Activated naive CD4-positive, alpha-beta T cell treated with Interleukin-2 at 50 U/mL for 16 hours (primary cell): Measurements from ENCODE around the gene PTPN2.

Experiments used
- DNase-seq: peaks from one replicate; pipeline ENCODE4 v3.0.0-alpha.2; 2020

The PTPN2 gene

DNA sequence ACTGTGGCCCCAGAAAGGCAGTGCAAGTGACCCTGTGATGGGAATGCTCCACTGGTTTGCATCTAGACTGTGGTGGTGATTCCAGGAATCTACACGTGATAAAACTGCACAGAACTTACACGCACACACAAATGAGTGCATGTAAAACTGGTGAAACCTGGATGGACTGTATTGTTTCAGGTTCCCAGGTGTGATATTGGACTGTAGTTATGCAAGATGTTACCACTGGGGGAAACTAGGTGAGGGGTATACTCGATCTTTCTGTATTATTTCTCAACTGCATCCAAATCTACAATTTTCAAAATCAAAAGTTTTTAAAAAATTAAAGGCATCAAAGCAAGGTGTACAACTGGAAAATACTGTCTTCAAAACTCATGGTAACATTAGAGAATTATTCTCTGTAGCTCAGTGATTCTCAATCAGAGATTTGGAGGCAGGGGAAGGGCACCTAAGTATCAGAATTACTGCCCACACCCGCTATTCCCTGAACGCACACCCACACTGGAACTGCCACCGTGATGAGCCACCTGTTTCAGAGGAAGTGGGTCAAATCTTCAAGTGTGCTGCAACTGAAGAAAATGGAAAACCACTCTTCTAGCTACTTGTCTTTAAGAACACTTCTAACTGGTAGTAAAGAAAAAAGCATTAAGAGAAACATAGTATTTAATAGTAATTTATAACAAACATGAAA is 26.7 kb downstream of the PTPN2 start:
- DNase-seq = peak; percentile 39

DNA sequence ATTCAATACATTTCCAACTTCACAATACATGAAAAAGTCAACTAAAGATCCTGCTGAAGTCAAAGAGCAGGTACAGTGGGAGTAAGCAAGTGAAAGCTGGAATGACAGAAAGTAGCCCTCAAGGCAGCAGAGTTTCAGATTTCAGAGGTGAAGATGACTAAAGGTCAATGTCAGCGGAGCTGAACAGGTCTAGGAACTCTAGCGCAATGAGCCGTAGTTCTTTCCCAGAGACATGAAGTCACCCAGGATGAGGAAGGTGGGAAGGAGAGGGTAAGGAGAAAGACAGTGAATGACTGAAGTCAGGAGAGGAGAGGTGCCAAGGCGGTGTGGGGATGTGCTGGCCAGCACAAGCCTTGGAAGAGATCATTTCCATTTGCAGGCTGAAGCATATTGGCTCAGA is 28.1 kb downstream of the PTPN2 start:
- no peak for DNase-seq

DNA sequence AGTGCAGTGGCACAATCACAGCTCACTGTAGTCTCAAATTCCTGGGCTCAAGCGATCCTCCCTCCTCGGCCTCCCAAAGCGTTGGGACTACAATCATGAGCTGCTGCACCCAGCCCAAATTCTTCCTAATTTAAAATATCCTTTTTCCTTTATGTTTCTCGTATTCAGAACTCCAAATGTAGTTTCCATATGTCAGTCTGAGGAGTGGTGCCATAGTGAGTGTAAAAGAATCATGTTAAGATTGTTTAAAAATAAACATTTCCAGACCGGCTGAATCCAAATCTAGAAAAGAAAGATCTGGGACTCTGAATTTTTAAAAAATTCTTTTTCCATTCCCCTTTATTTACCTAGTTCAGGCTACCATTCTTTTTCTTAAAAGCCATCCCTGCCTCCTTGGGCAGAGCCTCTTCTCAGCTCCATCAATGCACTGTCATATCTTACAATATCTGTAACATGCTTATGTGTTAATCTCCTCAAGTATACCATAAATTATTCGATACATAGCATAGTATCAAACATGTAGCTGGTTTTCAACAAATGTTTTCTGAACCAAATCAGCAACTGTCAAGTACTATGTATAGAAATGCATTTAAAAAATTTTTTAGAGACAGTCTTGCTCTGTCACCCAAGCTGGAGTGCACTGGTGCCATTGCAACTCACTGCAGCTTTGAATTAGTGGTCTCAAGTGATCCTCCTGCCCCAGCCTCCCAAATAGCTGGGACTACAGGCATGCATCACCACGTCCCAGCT is 31.3 kb downstream of the PTPN2 start:
- no peak for DNase-seq

DNA sequence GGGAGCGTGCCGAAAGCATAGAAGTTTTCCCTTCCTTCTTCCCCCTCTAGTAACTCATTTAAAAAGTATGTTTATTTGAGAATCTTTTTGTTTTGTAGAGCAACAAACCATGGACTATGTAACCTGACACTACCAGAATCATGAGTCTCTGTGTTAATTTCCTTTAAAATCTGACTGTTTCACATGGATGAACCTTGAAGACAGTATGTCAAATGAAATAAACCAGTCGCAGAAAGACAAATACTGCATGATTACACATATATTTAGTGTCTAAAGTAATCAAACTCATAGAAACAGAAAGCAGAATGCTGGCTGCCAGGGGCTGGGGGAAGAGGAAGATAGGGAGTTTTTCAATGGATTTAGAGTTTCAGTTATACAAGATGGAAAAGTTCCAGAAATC is 32.3 kb downstream of the PTPN2 start:
- no peak for DNase-seq

DNA sequence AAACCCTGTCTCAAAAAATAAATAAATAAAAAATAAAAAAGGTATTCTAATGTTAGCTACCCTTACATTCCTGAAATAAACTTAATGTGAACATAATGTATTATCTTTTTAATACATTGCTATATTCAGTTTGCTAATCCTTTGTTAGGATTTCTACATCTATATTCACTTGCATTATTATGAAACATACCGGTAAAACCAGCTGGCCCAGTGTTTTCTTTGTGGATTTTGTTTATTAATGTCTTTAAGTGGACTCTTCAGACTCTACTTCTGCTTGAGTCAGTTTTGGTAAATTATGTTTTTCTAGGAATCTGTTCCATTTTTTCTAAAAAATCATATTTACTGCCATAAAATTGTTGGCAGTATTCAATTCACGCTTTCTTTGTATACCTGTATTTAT is 34.5 kb downstream of the PTPN2 start:
- no peak for DNase-seq

DNA sequence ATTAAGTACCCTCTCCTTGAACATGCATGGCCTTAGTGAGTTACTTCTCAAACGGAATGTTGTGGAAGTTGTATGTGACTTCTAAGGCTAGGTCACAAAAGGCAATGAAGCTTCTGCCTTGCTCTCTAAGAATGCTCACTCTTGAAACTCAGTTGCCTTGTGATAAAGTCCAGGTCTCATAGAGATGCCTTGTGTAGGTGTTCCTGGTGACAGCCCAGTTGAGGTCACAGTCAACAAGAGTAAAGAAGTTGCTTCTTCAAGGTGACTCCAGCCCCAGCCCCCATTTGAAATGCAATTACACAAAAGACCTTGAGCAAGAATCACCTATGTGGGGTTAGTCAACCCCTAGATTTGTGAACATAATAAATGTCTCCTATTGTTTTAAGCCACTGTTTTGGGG is 35.6 kb downstream of the PTPN2 start:
- DNase-seq = no peak

DNA sequence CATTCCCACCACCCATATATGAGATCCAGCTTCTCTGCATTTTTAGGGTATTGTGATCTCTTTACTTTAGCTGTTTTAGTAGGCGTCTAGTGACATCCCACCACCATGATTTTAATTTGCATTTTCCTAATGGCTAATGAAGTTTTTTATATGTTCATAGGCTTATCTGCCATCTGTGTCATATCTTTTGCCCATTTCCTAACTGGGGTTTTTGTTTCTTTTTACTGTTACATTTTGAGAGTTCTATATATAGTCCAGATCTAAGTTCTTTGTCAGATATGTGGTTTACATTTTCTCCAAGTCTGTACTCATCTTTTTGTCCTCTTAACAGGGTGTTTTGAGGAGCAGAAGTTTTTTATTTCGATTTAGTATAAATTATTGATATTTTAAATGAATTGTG is 39.6 kb downstream of the PTPN2 start:
- DNase-seq = no peak

DNA sequence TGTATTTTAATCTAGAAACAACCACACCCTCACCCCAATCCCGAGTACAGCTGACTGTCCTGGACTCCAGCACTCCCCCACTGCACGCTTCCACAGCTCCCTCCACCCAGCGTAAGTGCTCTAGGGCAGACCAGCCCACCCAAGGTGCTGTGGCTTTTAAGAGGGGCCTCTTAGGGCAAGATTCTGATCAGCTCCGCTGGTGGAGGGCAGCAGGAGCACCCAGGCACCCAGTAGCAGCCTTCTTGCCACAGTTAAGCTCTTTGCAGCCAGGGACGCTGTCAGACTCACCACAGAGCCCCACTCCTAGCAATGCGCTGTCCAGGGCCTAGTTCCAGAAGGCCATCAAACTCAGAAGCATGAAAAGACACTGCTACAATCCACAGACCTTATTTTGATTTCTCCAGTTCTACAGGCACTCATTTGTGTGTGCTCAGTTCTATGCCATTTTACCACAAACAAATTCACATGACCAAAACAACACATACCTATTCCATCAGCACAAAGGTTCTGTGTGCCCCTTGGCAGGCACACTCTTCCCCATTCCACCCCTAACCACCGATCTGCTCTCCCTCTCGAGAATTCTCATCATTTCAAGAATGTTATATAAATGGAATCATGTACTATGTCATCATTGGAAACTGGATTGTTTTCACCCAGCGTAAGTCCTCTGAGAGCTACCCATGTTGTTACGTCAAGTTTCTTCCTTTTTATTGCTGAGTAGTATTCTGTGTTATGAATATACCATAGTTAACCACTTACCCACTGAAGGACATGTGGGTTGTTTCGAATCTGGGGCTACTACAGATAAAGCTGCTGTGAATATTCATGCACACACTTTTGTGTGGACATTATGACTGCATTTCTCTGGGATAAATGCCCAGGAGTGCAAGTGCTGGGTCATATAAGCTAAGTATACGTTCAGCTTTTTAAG is 40.4 kb downstream of the PTPN2 start:
- no peak for DNase-seq

DNA sequence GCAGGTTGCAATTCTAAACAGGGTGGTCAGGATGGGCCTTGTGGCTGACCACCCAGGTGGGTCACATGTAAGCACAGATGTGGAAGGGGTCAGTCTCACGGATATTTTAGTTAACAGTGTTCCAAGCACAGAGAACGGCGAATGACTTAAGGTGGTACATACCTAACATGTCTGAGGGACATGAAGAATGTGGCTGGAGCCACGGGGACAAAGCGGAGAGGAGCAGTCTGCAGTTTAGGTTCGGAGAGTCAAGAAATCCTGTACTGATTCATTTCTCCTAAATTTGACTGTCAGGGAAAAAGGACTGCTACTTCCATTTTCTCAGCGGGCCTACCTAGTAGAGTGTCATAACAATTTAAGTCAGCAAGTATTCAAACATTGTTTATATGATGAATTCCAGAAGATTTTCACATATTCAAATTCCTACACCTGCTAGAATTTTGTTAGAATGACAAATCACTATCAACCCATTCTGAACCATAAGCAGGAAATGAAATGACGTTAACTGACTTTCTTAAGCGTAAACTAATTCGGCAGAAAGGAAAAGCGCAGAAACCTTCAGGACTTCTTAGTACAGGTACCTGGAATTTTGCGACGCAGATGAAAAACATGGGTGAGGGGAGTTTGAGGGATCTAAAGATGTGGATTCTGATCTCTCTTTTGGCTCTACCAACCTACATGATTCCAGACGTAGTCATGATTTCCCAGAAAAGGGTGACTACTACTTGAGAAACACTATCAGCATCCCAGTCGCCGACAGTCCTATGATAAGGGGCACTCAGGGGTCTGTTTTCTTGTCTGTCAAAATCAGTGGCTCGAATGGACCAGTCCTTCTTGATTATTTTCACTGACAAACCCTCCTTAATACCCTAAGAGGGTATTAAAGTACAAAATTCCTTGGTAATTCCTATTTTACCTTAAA is 41.3 kb downstream of the PTPN2 start:
- DNase-seq = no peak

DNA sequence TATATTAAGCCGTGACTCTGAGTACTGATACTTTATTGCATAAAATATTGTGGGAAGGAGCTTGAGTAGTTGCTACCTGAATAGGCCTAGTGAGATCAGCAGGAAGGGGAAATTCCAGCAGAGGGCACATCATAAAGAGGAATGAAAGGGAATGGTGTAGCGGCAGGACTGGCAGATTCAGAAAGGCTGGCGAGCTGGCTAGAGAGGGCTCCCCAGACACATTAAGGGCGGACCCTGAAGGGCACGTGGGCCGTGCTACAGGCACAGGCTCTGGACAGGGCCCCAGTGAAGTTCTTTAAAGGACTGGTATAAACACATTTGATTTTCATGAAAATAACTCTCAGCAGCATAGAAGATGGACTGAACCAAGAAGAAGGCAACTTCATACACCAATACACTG is 43.0 kb downstream of the PTPN2 start:
- no peak for DNase-seq

DNA sequence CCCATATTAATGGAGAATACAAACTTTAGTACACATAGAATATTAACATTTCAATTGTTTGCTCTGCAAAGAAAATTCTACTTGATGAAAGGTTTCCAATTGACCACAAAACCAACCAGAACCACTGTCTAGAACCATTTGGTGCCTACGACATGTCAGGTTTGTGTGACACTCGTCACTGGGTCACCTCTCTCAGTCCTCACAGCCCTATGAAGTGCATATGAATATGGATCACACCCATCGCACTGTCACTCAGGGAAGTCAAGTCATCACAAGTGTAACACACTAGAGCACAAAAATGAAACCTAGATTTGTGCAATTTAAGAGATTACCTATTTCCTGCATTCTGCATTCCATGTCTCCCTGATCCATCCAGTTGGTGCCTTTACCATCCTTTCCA is 43.7 kb downstream of the PTPN2 start:
- DNase-seq = no peak

DNA sequence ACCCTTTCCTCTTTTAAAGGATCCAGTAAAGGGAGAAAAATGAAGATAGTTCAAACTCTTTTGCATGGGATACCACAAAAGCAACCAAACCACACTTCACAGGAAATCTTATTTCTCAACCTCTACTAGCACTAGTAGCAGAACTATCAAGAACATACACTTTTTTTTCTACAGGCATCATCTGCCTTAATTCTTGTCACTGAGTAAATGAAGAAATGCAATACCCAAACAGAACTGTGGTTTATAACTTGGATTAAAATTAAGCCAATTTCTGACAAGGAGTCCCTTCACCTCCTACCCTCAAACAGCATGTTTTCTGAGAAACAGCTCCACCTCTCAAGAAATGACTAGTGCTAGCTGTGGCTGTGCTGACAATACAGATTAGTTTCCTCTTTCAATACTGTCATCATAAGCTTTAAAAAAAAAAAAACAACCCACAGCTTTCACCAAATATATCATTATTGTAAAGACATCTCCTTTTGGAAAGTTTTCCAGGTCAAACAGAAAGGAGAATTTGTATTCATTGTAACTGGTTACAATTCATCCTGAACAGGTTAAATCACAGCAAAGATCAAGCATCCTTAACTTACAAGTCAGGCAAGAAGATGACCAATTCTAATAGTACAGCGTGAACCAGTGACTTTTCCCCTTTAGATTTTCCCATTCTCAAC is 44.4 kb downstream of the PTPN2 start:
- peak; percentile 42 for DNase-seq

DNA sequence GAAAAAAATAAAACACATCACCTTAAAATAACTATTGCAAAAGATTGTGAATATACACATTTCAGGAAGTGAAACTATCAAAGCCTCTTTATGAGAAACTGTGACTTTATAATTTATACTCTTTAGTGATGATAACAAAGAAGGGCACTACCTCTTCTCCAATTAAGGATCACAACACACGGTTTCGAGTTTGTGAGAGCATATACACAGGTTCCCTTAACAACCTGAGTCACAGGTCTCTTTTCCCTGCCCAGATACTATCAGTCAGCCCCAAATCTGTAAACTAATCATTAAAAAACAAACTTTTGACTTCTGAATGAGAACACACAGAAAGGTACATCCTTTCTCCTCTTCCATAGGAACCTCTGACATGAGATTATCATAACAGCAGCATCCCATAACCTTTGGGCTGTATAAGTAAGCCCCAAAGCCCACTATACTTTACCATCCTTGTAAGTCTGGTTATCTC is 44.9 kb downstream of the PTPN2 start:
- DNase-seq = no peak

DNA sequence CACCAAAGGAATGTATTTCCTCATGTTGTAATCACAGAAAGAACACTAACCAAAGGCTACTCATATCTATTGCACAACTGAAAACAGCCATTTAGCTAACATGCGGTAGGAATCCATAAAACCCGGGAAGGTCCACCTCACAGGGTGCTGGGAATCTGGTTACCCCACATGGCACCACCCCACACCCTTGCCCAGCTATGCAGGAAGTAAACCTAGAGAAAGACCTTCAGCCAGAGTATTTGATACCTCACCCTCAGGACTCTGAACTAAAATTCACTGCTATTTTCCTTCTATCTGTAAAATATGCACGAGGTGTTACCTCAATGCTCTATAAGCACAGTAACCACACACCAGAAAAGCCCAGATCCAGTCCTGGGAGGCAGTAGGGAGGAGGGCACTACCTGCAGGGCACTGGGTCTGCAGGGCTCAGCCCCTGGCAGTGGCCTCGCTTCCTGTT is 45.8 kb downstream of the PTPN2 start:
- DNase-seq = no peak

DNA sequence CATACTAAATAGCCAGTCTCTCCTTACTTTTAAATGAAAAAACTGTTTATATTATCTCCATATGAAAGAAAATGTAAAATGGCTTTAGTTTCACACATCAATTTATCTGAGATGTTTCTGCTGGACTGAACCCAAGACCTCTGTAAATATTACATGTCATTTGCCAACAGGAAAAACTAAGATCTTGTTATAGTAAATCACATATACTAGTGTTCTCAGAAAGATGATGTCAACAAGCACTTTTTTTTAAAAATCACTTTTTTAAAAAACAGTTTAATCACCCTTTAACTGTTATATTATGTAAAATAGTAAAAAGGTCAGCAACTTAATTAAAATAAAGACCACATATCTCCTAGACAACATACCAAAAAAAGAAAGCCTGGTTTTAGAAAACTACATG is 46.3 kb downstream of the PTPN2 start:
- no peak for DNase-seq

DNA sequence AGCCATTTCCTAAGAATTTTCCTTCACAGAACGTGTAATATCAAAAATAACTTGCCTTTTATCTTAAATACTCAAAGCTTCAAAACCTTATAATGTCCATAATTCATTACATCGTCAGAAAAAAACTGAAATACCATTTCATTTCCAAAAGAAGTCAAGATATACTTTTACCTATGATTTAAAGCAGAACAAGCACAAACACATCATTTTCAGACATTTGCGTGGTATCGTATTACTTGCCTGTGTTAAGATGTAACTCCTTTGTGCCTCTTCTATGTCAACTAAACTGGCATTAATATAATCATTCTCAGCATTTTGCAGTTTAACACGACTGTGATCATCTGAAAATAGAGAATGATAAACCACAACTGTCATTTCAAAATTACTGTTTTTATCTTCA is 47.5 kb downstream of the PTPN2 start:
- DNase-seq = no peak

DNA sequence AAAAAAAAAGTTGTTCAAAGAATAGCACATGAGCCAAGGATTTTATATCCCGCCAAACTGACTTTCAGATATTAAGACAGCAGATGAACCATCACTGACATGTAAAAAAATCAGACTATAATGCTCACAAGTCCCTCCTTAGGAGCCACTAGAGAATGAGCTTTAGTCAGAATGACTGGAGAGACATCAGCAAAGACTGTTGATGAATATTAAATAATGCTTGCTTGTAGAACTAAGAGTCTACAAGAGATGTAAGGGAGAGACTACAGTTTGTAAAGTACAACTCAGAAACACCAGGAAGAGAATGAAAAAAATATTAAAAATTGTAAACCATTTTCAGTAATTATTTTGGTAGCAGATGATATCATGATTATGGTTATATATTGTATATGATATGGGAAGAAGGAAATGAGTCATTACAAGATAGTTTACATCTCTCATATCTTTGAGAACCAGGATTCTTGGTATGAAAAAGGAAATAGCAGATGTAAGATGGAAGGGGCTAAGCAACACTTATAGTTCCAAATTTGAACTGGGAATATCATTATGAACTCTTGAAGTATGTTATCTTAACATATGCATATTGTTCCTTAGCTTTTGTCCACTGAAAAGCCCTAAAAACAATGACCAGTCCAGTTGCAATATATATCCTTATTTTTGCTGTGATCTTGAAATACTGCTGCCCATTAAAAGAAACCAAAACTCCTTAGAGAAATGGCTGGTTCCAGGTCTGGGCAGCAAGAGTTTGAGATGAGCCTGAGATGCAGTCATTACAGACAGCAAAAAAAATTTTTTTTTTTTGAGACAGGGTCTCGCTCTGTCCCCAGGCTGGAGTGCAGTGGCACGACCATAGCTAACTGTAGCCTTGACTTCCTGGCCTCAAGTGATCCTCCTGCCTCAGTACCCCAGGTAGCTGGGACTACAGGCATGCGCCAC is 55.7 kb downstream of the PTPN2 start:
- no peak for DNase-seq

DNA sequence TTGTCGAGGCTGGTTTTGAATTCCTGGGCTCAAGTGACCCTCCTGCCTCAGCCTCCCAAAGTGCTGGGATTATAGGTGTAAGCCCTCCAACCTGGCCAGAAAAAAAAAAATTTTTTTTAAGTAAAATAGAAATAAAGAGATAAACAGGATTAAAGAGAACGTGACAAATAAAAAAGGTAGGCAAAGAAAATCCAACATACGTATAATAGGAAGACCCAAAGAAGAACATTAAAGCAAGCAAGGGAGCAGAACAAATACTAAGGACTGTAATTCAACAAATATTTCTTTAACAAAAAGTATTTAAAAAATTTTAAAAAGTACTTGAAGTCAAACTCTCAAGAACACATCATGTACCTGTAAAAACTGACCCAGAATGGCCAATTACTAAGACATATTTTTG is 56.4 kb downstream of the PTPN2 start:
- DNase-seq = no peak

DNA sequence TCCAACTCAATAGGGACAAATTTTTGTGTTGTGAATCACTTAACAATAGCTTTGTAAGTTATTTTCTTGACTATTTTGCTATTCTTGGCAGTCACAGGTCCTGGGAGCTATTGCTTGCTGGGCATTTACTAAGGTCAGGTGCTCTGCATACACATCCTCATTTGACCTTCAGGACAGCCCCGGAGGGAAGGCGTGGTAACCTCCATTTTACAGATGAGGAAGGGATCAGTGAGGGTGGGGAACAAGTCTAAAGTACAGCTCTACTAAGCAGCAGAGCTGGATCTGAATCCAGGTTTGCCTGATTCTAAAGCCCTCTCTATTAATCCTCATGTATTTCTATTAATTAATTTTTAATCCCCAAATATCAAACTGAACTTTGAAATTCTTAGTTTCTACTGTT is 58.8 kb downstream of the PTPN2 start:
- DNase-seq = no peak

DNA sequence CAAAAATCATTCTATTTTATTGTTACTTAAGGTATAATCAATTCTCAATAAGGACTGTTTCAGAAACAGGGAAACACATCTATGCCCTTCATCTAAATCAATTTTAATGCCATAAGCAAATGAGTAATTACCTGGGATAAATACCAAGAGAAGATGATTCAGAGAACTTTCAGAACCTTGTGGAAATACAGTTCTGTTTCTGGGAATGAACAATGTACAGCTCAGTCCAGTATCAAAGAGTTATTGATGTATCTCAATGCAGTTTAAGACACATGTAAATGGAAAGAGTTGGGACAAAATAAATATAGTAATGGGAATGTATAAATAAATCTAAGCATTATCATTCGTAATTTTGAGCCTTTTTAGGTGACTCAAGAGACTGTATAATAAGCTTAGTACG is 60.1 kb downstream of the PTPN2 start:
- DNase-seq = no peak

DNA sequence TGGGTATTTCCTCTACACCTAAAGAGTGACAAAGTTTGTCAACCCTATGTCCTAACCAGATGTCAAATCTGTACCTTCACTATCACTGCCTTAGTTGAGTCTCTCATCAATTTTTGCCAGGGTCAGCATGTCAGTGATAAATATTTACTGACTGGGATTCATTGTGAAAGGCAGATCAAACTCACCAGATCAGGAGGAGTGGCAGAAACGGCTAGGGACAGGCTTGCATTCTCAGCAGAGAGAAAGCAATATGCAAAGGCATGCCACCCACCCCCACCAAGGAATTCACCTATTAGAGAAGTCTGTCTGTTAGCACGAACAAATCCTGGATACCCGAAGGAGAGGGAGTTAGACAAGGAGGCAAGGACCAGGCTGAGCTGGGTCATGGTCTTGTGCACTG is 62.6 kb downstream of the PTPN2 start:
- no peak for DNase-seq
